ENCODE results near the gene GPC6.

DNA sequence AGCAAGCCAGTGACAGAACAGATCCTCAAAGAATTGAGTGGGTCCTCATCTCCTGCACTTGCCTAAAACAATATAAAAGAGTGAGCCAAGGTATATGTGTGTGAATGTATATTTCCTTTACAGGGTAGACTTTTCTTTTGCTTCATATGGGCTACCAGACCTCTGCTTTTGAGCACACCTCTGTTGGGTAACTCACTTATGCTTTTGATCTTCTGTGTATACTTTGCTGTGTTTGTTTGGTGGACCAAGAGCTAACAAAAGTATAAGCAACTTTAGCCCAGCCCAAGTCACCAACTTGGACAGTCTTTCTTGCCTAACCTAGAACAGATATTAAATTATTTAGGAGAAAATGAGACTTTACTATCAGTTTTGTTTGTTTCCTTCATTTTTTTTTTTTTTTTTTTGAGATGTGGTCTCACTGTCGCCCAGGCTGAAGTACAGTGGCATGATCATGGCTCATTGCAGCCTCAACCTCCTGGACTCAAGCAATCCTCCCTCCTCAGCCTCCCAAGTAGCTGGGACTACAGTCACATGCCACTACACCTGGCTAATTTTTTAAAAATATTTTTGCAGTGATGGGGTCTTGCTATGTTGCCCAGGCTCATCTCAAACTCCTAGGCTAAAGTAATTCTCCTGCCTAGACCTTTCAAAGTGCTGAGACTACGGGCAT, 739.8 kb downstream of the GPC6 start:
- TF ChIP-seq, protein P1, sequence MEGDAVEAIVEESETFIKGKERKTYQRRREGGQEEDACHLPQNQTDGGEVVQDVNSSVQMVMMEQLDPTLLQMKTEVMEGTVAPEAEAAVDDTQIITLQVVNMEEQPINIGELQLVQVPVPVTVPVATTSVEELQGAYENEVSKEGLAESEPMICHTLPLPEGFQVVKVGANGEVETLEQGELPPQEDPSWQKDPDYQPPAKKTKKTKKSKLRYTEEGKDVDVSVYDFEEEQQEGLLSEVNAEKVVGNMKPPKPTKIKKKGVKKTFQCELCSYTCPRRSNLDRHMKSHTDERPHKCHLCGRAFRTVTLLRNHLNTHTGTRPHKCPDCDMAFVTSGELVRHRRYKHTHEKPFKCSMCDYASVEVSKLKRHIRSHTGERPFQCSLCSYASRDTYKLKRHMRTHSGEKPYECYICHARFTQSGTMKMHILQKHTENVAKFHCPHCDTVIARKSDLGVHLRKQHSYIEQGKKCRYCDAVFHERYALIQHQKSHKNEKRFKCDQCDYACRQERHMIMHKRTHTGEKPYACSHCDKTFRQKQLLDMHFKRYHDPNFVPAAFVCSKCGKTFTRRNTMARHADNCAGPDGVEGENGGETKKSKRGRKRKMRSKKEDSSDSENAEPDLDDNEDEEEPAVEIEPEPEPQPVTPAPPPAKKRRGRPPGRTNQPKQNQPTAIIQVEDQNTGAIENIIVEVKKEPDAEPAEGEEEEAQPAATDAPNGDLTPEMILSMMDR (IDR thresholded peaks at IDR 0.05; ENCODE audit: low read depth, low read length), result no peak
- TF ChIP-seq EZH2phosphoT487 (IDR thresholded peaks at IDR 0.05; ENCODE audit: low read depth), result no peak
